Upper lobe of left lung (tissue), 6 donors: ENCODE data around the gene ADRA1B. TPM values are rescaled to one million over a fixed set of nuclear protein-coding genes. Genes with fewer than 3 reads are reported as not detected.

Experiments
- ATAC-seq, 2 donors: fragments of 200-7000 bp; cut with Tn5 transposase; one replicate each; pipeline ENCODE4 v1.9.1; 2022; ENCODE audit warnings: mild to moderate bottlenecking in 2 of 2, moderate library complexity in 2 of 2; ENCODE audit not compliant: low FRiP score in 2 of 2
- DNase-seq, 2 donors: peaks; one replicate each; pipeline ENCODE4 v3.0.0-alpha.2; 2019 to 2020
- H3K27ac ChIP-seq, 4 donors: fragments of 200-600 bp; sonication (generic); one replicate each; pipeline ENCODE4 v1.5.1; 2016 to 2019
- H3K27me3 ChIP-seq, 4 donors: fragments of 200-600 bp; sonication (generic); one replicate each; pipeline ENCODE4 v1.5.1; 2017 to 2019
- H3K36me3 ChIP-seq, 4 donors: fragments of 200-600 bp; sonication (generic); one replicate each; pipeline ENCODE4 v1.5.1; 2016 to 2019
- H3K4me1 ChIP-seq, 4 donors: fragments of 200-600 bp; sonication (generic); one replicate each; pipeline ENCODE4 v1.5.1; 2018 to 2019
- H3K4me3 ChIP-seq, 4 donors: fragments of 200-600 bp; sonication (generic); one replicate each; pipeline ENCODE4 v1.5.1; 2017 to 2019; ENCODE audit warnings: mild to moderate bottlenecking in 2 of 4, moderate library complexity in 1 of 4
- H3K9me3 ChIP-seq, 4 donors: fragments of 200-600 bp; sonication (generic); one replicate each; pipeline ENCODE4 v1.5.1; 2018 to 2019
- CTCF ChIP-seq, 6 experiments: fragments of 450-650 bp in 4 of 6; fragments of 200-600 bp in 2 of 6; sonication (generic) in 2 of 6; IDR thresholded peaks; one replicate each; pipeline ENCODE4 v1.5.1; 2016 to 2019; ENCODE audit warnings: antibody characterized with exemption in 6 of 6
- EP300 ChIP-seq, 4 donors: sonication (generic); formaldehyde crosslinking; IDR thresholded peaks; one replicate each; pipeline ENCODE4 v1.5.1; 2017; ENCODE audit warnings: antibody characterized with exemption in 4 of 4, control low read depth in 2 of 4
- POLR2A ChIP-seq, 4 donors: fragments of 450-650 bp; IDR thresholded peaks; one replicate each; pipeline ENCODE4 v1.5.1; 2016 to 2017; ENCODE audit warnings: antibody characterized with exemption in 4 of 4, mild to moderate bottlenecking in 2 of 4
- POLR2AphosphoS5 ChIP-seq, 2 donors: sonication (generic); formaldehyde crosslinking; IDR thresholded peaks; one replicate each; pipeline ENCODE4 v1.5.1; 2017; ENCODE audit warnings: antibody characterized with exemption in 2 of 2
- WGBS, 2 donors: methylation state at CpG; one replicate each; pipeline ENCODE4 v1.1.5; 2017 to 2018; 5-methylcytosine and 5-hydroxymethylcytosine counted together
- total RNA-seq, 6 donors: library from RNA; depleted of rRNA in 4 of 6; stranded (reverse); fragments of >200 nt in 4 of 6; gene quantifications; one replicate each; pipeline versions ENCODE4 v1.1.0 to v1.2.1, GENCODE V29; 2016 to 2021
- donor health status: DM: no; HTN: no; CAD: no; lungs with moderate emphysema.
- donor health status: DM: no; HTN: yes; CAD: no; lungs with severe emphysema.

Gene ADRA1B
- total RNA-seq, 6 donors from 2014 or later: 3.4 to 9.9 (median 5.9) TPM

DNA sequence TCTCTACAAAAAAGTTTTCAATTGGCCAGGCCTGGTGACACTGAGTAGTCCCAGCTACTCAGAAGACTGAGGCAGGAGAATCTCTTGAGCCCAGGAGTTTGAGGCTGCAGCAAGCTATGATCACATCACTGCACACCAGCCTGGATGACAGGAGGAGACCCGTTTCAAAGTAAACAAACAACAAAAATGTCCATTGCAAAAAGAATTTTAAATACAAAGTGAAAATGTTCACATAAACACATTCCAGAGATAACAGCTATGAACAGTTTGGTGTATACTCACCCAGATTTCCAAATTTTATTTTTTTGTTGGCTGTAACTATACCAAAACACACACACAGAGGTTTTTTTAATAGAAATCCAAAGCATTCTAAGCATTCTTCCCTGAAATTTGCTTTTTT, 39.8 kb downstream of the ADRA1B start:
- Histone ChIP-seq H3K9me3 (no peaks in the 10 kb centered on the region), H3K4me1 (no peaks in the 10 kb centered on the region), H3K36me3 (no peaks in the 10 kb centered on the region), H3K27ac (no peak overlapping the region), H3K4me3 (no peak overlapping the region), H3K27me3 (no peaks in the 10 kb centered on the region)
- TF ChIP-seq CTCF (IDR thresholded peaks at IDR 0.05) (no peak), POLR2A (IDR thresholded peaks at IDR 0.05) (no peak), POLR2AphosphoS5 (IDR thresholded peaks at IDR 0.05) (no peak), EP300 (IDR thresholded peaks at IDR 0.05) (no peak)
- WGBS, 2 donors: 25 to 39% methylated on average over 1 of the region's 1 CpG
- DNase-seq (no peak), ATAC-seq (no peak)

GRCh38 chr5:159961176-159962160, 45.2 kb downstream of the ADRA1B start:
- no peak for DNase-seq
- Histone ChIP-seq H3K4me3 (no peak overlapping the region), H3K27ac (no peak overlapping the region), H3K4me1 (peaks cover 0 to 6% (median 2%) of the 10 kb centered on the region in 4 donors), H3K36me3 (no peaks in the 10 kb centered on the region), H3K9me3 (no peaks in the 10 kb centered on the region), H3K27me3 (no peaks in the 10 kb centered on the region)
- 87 to 92% methylated on average over 8 of the region's 8 CpGs for WGBS, 2 donors
- TF ChIP-seq EP300 (IDR thresholded peaks at IDR 0.05) (no peak), CTCF (IDR thresholded peaks at IDR 0.05) (no peak), POLR2A (IDR thresholded peaks at IDR 0.05) (no peak), POLR2AphosphoS5 (IDR thresholded peaks at IDR 0.05) (no peak)
- ATAC-seq: no peak

DNA sequence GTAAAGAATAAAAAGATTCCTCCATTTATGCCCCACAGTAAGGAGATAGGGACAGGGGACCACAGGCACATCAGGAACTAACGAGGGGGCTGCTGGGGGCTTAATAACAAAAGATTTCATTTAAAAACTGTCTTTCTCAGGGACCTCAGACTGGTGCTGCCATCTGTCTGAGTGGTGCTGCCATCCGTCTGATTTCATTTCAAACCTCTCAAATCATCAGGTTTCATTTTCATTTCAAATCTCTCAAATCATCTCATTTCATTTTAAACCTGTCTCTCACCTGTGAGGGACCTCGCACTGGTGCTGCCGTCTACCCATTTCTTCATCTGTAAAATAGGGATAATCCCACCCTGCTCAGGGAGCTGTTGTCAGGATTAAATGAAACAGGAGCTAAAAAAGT, 45.9 kb downstream of the ADRA1B start:
- 69 to 86% methylated on average over 4 of the region's 4 CpGs for WGBS, 2 donors
- Histone ChIP-seq H3K27ac (no peak overlapping the region), H3K4me1 (peaks cover 0 to 6% (median 2%) of the 10 kb centered on the region in 4 donors), H3K4me3 (no peak overlapping the region), H3K27me3 (no peaks in the 10 kb centered on the region), H3K9me3 (no peaks in the 10 kb centered on the region), H3K36me3 (no peaks in the 10 kb centered on the region)
- TF ChIP-seq POLR2AphosphoS5 (IDR thresholded peaks at IDR 0.05): no peak
- TF ChIP-seq CTCF (IDR thresholded peaks at IDR 0.05): no peak
- no peak for TF ChIP-seq EP300 (IDR thresholded peaks at IDR 0.05)
- TF ChIP-seq POLR2A (IDR thresholded peaks at IDR 0.05): no peak
- no peak for ATAC-seq
- no peak for DNase-seq

DNA sequence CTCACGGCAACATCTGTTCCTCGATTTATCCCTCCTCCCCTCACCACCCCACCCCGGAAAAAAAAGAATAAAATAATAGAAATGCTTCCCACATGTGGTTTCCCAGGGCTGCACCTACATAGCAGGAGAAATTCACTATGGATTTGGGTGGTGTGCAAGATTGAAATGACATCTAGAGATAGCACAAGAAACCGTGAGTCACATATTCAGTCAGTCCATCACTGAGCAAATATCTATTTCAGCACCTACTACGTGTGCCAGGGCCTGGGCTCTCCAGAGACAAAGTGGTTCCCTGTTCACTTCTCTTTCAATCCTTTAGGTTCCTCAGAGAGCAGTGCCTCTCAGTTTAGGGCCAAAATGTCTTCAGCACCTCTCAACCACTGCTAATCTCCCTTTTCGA, 47.7 kb downstream of the ADRA1B start:
- no peak for ATAC-seq
- H3K4me1 ChIP-seq: peaks cover 0 to 6% (median 2%) of the 10 kb centered on the region in 4 donors
- H3K36me3 ChIP-seq: no peaks in the 10 kb centered on the region
- 87% methylated on average over 6 of the region's 6 CpGs for WGBS, 2 donors
- H3K27ac ChIP-seq: no peak overlapping the region
- no peaks in the 10 kb centered on the region for H3K27me3 ChIP-seq
- TF ChIP-seq CTCF (IDR thresholded peaks at IDR 0.05) (no peak), POLR2AphosphoS5 (IDR thresholded peaks at IDR 0.05) (no peak), EP300 (IDR thresholded peaks at IDR 0.05) (no peak), POLR2A (IDR thresholded peaks at IDR 0.05) (no peak)
- DNase-seq: no peak
- H3K4me3 ChIP-seq: no peak overlapping the region
- H3K9me3 ChIP-seq: no peaks in the 10 kb centered on the region
